Measurements from ENCODE around the gene TPTE.
"Not testable (repeated sequence)": the region's sequence is repeated elsewhere in the genome, so short reads cannot be mapped to it uniquely, and the experiment has no call there.

The TPTE gene

DNA sequence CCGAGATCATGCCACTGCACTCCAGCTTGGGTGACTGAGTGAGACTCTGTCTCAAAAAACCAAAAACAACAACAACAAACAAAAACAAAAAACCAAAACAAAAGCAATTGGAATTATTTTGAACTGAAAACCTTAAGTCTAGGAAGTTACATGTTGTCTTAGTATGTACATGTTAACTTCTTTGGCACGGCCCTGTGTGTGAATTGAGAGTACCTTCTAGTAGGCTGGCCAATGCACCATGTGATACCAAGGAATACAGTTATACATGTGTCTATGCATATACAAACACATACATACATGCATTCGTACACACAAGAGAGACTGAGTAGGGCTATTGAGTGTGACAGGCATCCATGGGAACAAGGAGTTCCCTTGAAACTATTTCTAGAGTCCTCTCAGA is 18.6 kb downstream of the TPTE start:
- Histone ChIP-seq H3K4me3 (ENCODE audit: low read depth, low read length) (no peak overlapping the region), H3K9me3 (no peaks in the 10 kb centered on the region; the same call in 1 of the 2 replicates), H3K4me1 (no peaks in the 10 kb centered on the region), H3K27me3 (no peaks in the 10 kb centered on the region), H3K36me3 (no peaks in the 10 kb centered on the region)
- TF ChIP-seq, protein P1, sequence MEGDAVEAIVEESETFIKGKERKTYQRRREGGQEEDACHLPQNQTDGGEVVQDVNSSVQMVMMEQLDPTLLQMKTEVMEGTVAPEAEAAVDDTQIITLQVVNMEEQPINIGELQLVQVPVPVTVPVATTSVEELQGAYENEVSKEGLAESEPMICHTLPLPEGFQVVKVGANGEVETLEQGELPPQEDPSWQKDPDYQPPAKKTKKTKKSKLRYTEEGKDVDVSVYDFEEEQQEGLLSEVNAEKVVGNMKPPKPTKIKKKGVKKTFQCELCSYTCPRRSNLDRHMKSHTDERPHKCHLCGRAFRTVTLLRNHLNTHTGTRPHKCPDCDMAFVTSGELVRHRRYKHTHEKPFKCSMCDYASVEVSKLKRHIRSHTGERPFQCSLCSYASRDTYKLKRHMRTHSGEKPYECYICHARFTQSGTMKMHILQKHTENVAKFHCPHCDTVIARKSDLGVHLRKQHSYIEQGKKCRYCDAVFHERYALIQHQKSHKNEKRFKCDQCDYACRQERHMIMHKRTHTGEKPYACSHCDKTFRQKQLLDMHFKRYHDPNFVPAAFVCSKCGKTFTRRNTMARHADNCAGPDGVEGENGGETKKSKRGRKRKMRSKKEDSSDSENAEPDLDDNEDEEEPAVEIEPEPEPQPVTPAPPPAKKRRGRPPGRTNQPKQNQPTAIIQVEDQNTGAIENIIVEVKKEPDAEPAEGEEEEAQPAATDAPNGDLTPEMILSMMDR (IDR thresholded peaks at IDR 0.05; ENCODE audit: low read depth, low read length), result no peak
- no peak for DNase-seq

DNA sequence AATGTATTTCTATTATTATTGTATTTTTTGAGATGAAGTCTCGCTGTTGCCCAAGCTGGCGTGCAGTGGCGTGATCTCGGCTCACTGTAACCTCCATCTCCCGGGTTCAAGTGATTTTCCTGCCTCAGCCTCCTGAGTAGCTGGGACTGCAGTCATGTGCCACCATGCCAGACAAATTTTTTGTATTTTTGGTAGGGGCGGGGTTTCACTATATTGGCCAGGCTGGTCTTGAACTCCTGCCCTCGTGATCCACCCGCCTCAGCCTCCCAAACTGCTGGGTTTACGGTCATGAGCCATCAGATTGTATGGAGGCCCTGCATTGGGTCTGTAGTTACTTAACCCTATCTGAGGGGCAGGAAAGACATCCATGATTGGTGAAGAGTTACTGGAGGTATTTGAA is 23.0 kb downstream of the TPTE start:
- H3K4me3 ChIP-seq (ENCODE audit: low read depth, low read length); H3K27me3 ChIP-seq; H3K9me3 ChIP-seq; DNase-seq; H3K36me3 ChIP-seq; H3K4me1 ChIP-seq: not testable (repeated sequence)

DNA sequence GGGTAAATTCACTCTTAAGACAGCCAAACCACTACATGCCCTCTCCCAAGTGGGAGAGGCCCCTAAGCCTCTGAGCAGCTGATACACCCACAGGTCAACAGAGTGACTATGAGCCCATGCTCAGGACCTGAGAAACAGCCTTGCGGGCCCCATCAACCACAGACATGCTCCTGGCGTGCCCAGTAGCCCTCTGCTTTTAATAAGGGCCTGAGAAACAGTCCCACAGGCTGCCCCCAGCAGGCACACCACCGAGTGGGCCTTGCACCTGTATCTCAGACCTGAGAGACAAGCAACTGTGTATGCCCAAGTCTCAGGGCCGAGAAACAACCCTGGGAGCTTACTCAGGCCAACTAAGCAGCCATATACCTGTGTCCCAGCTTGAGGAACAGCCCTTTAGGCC is 26.5 kb downstream of the TPTE start:
- not testable (repeated sequence) for H3K27me3 ChIP-seq; DNase-seq; H3K36me3 ChIP-seq; H3K4me1 ChIP-seq; H3K9me3 ChIP-seq; H3K4me3 ChIP-seq (ENCODE audit: low read depth, low read length)

DNA sequence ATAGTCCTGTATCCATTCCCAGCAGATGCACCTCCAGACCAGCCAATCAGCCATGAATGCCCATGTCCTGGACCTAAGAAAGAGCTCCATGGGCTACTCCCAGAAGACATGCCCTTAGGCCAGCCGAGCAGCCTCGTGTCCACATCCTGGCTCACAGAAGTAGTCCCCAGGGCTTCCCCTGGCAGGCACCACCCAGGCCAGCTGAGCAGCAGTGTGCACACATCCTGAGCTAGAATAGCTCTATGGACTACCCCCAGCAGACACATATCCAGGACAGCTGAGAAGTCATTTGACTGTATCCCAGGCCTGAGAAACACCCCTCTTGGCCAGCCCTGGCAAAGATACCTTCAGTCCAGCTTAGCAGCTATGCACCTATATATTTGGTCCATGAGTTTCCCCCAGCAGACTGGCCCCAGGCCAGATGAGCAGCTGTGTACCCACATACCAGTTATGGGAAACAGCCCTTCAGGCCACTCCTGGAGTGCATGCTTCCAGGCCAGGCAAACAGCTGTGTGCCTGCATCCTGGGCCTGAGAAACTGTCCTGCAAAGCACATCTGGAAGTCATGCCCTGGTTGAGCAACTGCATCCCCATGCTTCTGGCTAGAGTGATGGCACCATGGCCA is 27.1 kb downstream of the TPTE start:
- not testable (repeated sequence) for H3K4me1 ChIP-seq; H3K36me3 ChIP-seq; H3K27me3 ChIP-seq; H3K9me3 ChIP-seq; H3K4me3 ChIP-seq (ENCODE audit: low read depth, low read length); DNase-seq

DNA sequence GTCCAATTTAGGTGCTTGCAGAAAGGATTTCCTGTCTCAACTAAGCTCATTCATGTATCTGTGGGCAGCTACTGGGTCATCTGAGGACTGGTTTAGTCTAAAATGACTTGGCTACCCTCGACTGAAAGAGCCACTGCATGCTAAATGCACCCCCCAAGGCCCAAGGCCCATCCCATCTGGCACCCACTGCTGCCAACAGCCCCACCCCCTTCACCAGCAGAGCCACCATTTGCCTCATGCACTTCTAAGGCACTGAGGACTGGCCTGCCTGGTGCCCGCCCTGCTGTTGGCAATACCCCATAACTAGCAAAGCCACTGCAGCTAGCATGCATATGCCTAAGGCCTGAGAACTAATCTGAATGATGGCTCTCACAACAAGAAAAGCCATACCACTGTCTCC is 49.4 kb downstream of the TPTE start:
- not testable (repeated sequence) for DNase-seq; H3K9me3 ChIP-seq; H3K4me3 ChIP-seq (ENCODE audit: low read depth, low read length); H3K27me3 ChIP-seq; H3K4me1 ChIP-seq; H3K36me3 ChIP-seq

DNA sequence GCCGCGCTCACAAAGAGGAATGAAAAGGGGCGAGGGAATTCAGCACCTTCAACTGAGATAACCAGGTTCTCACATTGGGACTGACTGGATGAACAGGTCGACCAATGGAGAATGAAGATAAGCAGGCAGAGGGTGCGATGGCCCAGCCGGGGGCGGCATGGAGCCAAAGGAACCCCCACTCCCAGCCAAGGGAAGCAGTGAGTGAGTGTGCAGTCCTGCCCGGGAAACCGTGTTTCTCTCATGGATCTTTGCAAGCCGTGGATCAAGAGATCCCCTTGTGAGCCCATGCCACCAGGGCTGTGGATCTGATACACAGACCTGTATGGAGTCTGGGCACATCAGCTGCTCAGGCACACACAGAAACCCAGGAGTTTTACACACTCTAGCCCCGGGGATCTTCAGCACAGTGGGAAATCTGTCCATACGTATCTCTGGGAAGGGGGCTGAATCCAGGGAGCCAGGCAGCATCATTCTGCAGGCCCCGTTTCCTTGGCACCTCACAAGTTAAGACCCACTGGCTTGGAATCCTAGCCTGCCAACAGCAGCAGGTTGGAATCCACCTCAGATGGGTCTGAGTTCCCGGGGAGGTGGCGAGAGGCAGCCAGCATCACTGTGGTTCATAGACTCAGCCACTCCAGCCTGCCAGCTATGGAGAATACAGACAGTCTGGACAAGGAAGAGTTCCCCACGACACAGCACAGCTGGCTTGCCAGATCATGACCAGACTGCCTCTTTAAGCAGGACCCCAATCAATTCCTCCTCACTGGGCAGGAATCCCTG is 53.3 kb downstream of the TPTE start:
- H3K4me1 ChIP-seq; H3K4me3 ChIP-seq (ENCODE audit: low read depth, low read length); H3K27me3 ChIP-seq; H3K9me3 ChIP-seq; DNase-seq; H3K36me3 ChIP-seq: not testable (repeated sequence)

DNA sequence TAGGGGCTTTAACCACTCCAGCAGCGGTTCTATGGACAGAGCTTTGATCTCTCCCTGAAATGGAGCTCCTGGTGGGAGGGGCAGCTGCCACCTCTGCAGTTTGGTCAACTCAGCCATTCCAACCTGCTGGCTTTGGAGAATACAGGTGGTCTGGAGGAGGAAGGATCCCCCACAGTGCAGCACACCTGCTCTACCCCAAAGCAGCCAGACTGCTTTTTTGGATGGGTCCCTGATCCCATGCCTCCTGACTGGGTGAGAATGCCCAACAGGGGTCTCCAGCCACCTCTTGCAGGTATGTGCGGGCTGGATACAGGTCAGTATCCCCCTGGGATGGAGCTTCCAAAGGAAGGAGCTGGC is 53.9 kb downstream of the TPTE start:
- Histone ChIP-seq H3K4me3 (ENCODE audit: low read depth, low read length) (no peak overlapping the region), H3K36me3 (no peaks in the 10 kb centered on the region), H3K4me1 (no peaks in the 10 kb centered on the region), H3K9me3 (0 out of 2 replicates have a peak, but pooled peaks cover 3% of the 10 kb centered on the region), H3K27me3 (no peaks in the 10 kb centered on the region)
- DNase-seq, result no peak
- TF ChIP-seq, protein P1 (IDR thresholded peaks at IDR 0.05; ENCODE audit: low read depth, low read length), result no peak

DNA sequence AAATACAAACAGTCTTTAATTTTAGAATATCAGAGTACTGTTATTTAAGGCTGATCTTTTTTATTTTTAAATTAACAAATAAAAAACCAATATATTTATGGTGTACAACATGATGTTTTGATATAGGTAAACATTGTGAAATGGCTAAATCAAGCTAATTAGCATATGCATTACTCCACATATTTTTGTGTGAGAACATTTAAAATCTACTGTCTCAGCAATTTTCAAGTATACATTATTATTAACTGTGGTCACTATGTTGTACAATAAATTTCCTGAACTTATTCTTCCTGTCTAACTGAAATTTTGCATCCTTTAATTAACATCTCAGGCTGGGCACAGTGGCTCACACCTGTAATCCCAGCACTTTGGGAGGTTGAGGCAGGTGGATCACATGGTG is 57.5 kb downstream of the TPTE start:
- not testable (repeated sequence) for H3K27me3 ChIP-seq; H3K9me3 ChIP-seq; H3K4me3 ChIP-seq (ENCODE audit: low read depth, low read length); H3K4me1 ChIP-seq; H3K36me3 ChIP-seq; DNase-seq

DNA sequence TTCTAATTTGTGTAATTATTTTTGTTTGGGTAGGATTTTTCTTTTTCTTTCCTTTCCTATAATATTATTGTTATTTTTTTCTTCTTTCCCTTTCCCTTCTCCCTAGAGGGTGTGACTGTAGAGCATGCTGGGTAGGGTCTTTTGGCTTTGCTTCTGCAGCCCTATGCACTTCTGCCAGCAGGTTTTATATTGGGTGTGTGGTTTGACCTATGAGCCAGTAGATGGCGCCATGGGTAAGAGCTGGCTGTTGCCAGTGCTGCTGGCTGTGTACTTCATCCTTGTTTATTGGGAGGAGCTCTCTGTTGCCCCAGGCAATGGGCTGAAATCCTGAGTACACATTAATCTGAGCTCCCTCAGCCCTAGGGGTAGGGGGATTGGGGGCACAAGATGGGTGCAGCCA is 67.7 kb downstream of the TPTE start:
- DNase-seq; H3K4me1 ChIP-seq; H3K36me3 ChIP-seq; H3K27me3 ChIP-seq; H3K9me3 ChIP-seq; H3K4me3 ChIP-seq (ENCODE audit: low read depth, low read length): not testable (repeated sequence)

DNA sequence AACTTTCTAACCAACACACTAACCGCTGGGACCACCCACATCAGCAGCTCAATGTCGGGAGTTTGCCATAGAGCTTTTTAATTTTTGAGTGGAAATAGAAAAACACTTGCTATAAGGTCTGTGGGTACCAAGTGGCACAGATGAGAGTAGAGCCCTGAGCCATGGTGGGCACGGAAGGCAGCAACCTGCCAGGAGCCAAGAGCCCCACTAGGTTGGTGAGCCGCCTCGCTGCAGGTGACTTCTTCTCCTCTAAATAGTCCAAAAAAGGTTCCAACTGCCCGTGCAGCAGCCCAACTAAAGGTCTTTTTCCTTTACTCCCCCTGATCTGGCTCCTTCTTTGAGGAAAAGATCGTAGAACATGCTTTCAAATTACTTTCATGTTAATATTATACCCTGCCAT is 85.7 kb downstream of the TPTE start:
- not testable (repeated sequence) for H3K4me1 ChIP-seq; H3K36me3 ChIP-seq; DNase-seq; H3K4me3 ChIP-seq (ENCODE audit: low read depth, low read length); H3K27me3 ChIP-seq; H3K9me3 ChIP-seq

DNA sequence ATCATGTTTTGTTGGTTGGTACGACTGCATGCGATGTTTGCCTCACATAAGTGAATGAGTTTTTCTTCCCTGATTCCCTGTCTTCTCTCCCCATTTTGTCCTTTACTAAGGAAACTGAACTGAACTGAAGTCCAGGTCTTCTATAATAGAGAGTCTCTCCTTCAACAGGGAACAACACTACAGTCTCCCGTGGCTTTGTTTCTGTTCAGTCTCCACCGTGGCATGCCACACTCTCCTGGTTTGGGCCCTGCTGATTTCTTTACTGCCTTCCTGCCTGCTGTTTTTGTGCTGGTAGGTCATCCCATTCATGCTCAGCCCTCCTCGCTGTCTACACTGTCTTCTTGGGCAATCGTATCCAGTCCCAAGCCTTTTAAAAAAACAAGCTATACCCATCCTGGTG is 92.9 kb downstream of the TPTE start:
- H3K4me1 ChIP-seq; H3K27me3 ChIP-seq; H3K9me3 ChIP-seq; H3K36me3 ChIP-seq; H3K4me3 ChIP-seq (ENCODE audit: low read depth, low read length); DNase-seq: not testable (repeated sequence)

DNA sequence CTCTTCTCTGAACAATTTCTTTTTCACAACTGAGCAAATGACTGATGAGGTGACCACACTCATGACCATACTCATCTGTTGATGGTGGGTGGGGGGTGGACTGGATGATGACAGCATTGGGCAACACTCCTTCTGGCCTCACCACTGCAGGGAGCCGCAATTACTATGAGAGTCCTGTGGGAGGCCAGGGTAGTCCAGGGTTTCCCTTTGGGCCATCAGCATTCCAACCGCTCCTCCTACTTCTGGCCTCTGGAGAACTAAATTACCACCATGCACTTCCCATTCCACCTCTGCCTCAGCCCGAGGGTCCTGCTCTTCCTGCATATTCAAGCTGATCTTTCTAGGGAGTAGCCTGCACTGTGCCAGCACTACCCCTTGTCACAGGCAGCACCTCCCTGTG is 94.7 kb downstream of the TPTE start:
- not testable (repeated sequence) for H3K36me3 ChIP-seq; H3K4me1 ChIP-seq; H3K9me3 ChIP-seq; DNase-seq; H3K27me3 ChIP-seq; H3K4me3 ChIP-seq (ENCODE audit: low read depth, low read length)
